SK-N-SH (cell line): Measurements from ENCODE around the gene DOCK3. TPM values are rescaled to one million over a fixed set of nuclear protein-coding genes. Genes with fewer than 3 reads are reported as not detected.

Source experiments
- CTCF ChIA-PET: fragments of 300-600, 350-600 bp; formaldehyde crosslinking; extraction: SDS; loops from one replicate; lab custom pipeline; 2021; lab: Yijun Ruan, JAX
- POLR2A ChIA-PET: fragments of 350-600 bp; sonication (Branson Sonifier 250); formaldehyde crosslinking; extraction: SDS; loops from one replicate; lab custom pipeline; 2020; ENCODE audit warnings: antibody characterized with exemption, inconsistent platforms; lab: Yijun Ruan, JAX
- DNase-seq: peaks from one replicate; pipeline ENCODE4 v3.0.0; 2012
- H2AFZ ChIP-seq: fragments of 200-600 bp; sonication (generic); 2 replicates; pipeline ENCODE4 v1.8.1; 2016; ENCODE audit warnings: antibody characterized with exemption, mild to moderate bottlenecking, low read depth
- H3F3A ChIP-seq: fragments of 200-600 bp; sonication (generic); replicated peaks from 2 replicates; pipeline ENCODE3; 2016; ENCODE audit warnings: antibody characterized with exemption, mild to moderate bottlenecking; ENCODE audit not compliant: insufficient read depth
- H3K27ac ChIP-seq, 2 experiments: fragments of 200-500 bp in 1 of 2; fragments of 200-600 bp in 1 of 2; sonication (Bioruptor generic) in 1 of 2; sonication (generic), shearing (Covaris generic) in 1 of 2; 2 replicates each; pipeline versions ENCODE4 v1.5.1 to v1.6.1; 2014 to 2016; ENCODE audit warnings: low read depth in 2 of 2, inconsistent platforms in 1 of 2, low read length in 1 of 2, mild to moderate bottlenecking in 1 of 2, mixed read lengths in 1 of 2
- H3K27me3 ChIP-seq: fragments of 200-600 bp; sonication (generic), shearing (Covaris generic); 2 replicates; pipeline ENCODE4 v1.6.1; 2016; ENCODE audit warnings: mixed run types; ENCODE audit not compliant: insufficient read depth
- H3K36me3 ChIP-seq, 2 experiments: fragments of 200-500 bp in 1 of 2; fragments of 200-600 bp in 1 of 2; sonication (Bioruptor generic) in 1 of 2; sonication (generic) in 1 of 2; replicated peaks in 1 of 2; 2 replicates each; pipeline versions ENCODE3 to v1.5.1; 2014 to 2016; ENCODE audit warnings: low read length in 1 of 2, mild to moderate bottlenecking in 1 of 2; ENCODE audit not compliant: insufficient read depth in 2 of 2, control insufficient read depth in 1 of 2
- H3K4me1 ChIP-seq, 2 experiments: fragments of 200-500 bp in 1 of 2; fragments of 200-600 bp in 1 of 2; sonication (Bioruptor generic) in 1 of 2; sonication (generic), shearing (Covaris generic) in 1 of 2; 2 replicates each; pipeline versions ENCODE4 v1.5.1 to v1.6.1; 2014 to 2016; ENCODE audit warnings: low read depth in 1 of 2, low read length in 1 of 2, mixed run types in 1 of 2; ENCODE audit not compliant: insufficient read depth in 2 of 2, control insufficient read depth in 1 of 2
- H3K4me2 ChIP-seq: fragments of 200-600 bp; sonication (generic), shearing (Covaris generic); 2 replicates; pipeline ENCODE4 v1.6.1; 2017; ENCODE audit warnings: mixed run types
- H3K4me3 ChIP-seq, 2 experiments: fragments of 200-500 bp in 1 of 2; fragments of 200-600 bp in 1 of 2; sonication (Bioruptor generic) in 1 of 2; sonication (generic), shearing (Covaris generic) in 1 of 2; 2 replicates each; pipeline versions ENCODE4 v1.5.1 to v1.8.1; 2014 to 2016; ENCODE audit warnings: low read depth in 2 of 2, inconsistent platforms in 1 of 2, low read length in 1 of 2, mild to moderate bottlenecking in 1 of 2, mixed read lengths in 1 of 2, moderate library complexity in 1 of 2
- H3K79me2 ChIP-seq: fragments of 200-600 bp; sonication (generic); 2 replicates; pipeline ENCODE4 v1.8.1; 2017; ENCODE audit warnings: mild to moderate bottlenecking; ENCODE audit not compliant: insufficient read depth
- H3K9ac ChIP-seq: fragments of 200-600 bp; sonication (generic); 2 replicates; pipeline ENCODE4 v1.6.1; 2017; ENCODE audit warnings: mixed run types
- H3K9me2 ChIP-seq: fragments of 200-600 bp; sonication (generic); 2 replicates; pipeline ENCODE4 v1.6.1; 2017; ENCODE audit warnings: mixed run types
- H3K9me3 ChIP-seq: fragments of 200-600 bp; sonication (generic); 2 replicates; pipeline ENCODE4 v1.6.1; 2017; ENCODE audit warnings: mixed run types, mild to moderate bottlenecking, moderate library complexity
- H4K20me1 ChIP-seq: fragments of 200-600 bp; sonication (generic); 2 replicates; pipeline ENCODE4 v1.6.1; 2017; ENCODE audit warnings: mild to moderate bottlenecking, mixed run types; ENCODE audit not compliant: insufficient read depth
- EP300 ChIP-seq, 2 experiments: IDR thresholded peaks; 2 replicates each; pipeline versions ENCODE4 v1.4.0 to v1.6.1; 2012; ENCODE audit warnings: borderline replicate concordance in 1 of 2, low read depth in 1 of 2, low read length in 1 of 2
- FOXM1 ChIP-seq: IDR thresholded peaks from 2 replicates; pipeline ENCODE4 v1.4.0; 2012; ENCODE audit warnings: low read depth, mild to moderate bottlenecking
- GABPA ChIP-seq: IDR thresholded peaks from 2 replicates; pipeline ENCODE4 v1.4.0; 2012; ENCODE audit warnings: low read depth, mild to moderate bottlenecking
- JUND ChIP-seq: IDR thresholded peaks from 2 replicates; pipeline ENCODE4 v1.4.0; 2012
- RAD21 ChIP-seq: IDR thresholded peaks from 2 replicates; pipeline ENCODE4 v1.6.1; 2012; ENCODE audit warnings: mild to moderate bottlenecking, low read length
- TCF12 ChIP-seq: IDR thresholded peaks from 2 replicates; pipeline ENCODE4 v1.4.0; 2012
- WGBS: methylation state at CpG from one replicate; pipeline ENCODE4 v1.1.6; 2017; ENCODE audit warnings: low lambda C conversion rate; 5-methylcytosine and 5-hydroxymethylcytosine counted together
- polyA plus RNA-seq, 3 experiments: library from polyadenylated mRNA; depleted of rRNA; stranded (reverse); fragments of >200 nt; gene quantifications; 2 replicates each; pipeline ENCODE4 v1.2.3, GENCODE V29; 2012
- small RNA-seq, 7 experiments: library from RNA; depleted of rRNA; stranded (forward); fragments of <200 nt; gene quantifications; one replicate each; pipeline ENCODE3, GENCODE V24; 2012
- TF ChIP-seq, protein P1 (sequence below): fragments of 150-350 bp; IDR thresholded peaks from 2 replicates; pipeline ENCODE4 v1.6.1; 2017; ENCODE audit warnings: antibody characterized with exemption, low read length, low read depth, borderline replicate concordance

The DOCK3 gene
- polyA plus RNA-seq, 1 of the 3 experiments (the other 2 are of a cell fraction): 0.05 TPM

DNA sequence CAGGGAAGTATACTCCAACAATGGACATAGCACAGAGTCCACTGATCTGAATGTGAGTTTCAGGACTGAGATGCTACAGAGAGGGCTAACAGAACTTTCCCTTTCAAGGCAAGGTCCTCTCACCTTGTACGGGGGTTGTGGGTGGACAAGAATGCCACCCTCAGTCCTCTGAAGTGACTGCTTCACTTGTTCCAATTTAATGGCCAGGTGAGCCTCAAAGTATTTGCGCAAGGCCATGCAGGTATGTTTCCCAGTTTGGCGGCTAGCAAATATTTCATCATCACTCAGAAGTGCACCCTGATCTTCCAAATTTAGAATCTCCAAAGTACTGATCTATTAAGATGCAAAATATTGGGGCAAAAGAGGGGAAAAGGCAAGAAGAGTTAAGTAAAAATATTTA is 754.4 kb downstream of the DOCK3 start:
- Histone ChIP-seq H3K4me1 (no peaks in the 10 kb centered on the region), H3K36me3 (peaks cover 35 to 48% of the 10 kb centered on the region in 2 experiments), H3K27ac (no peak overlapping the region), H3K4me3 (no peak overlapping the region), H3K27me3 (no peaks in the 10 kb centered on the region), H3F3A (no peaks in the 10 kb centered on the region), H3K9me3 (no peaks in the 10 kb centered on the region), H2AFZ (no peak overlapping the region), H4K20me1 (0 out of 2 replicates have a peak, but pooled peaks cover 1% of the 10 kb centered on the region), H3K79me2 (no peaks in the 10 kb centered on the region), H3K9me2 (no peaks in the 10 kb centered on the region), H3K9ac (no peak overlapping the region), H3K4me2 (no peak overlapping the region)
- ChIA-PET POLR2A (no interaction called here), CTCF (interaction anchor here (1.7 kb wide), 1 partner anchor 40 kb away, joined by 5 read pairs; no protein-coding TSS in a partner anchor)
- no peak for DNase-seq
- 100% methylated on average over 3 of the region's 3 CpGs for WGBS
- TF ChIP-seq GABPA: no peak
- no peak for TF ChIP-seq JUND
- TF ChIP-seq EP300 (IDR thresholded peaks at IDR 0.05; ENCODE audit: borderline replicate concordance in 1 of 2, low read depth in 1 of 2, low read length in 1 of 2): no peak
- TF ChIP-seq TCF12: no peak
- TF ChIP-seq, protein P1, sequence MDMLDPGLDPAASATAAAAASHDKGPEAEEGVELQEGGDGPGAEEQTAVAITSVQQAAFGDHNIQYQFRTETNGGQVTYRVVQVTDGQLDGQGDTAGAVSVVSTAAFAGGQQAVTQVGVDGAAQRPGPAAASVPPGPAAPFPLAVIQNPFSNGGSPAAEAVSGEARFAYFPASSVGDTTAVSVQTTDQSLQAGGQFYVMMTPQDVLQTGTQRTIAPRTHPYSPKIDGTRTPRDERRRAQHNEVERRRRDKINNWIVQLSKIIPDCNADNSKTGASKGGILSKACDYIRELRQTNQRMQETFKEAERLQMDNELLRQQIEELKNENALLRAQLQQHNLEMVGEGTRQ: no peak
- no peak for TF ChIP-seq FOXM1
- no peak for TF ChIP-seq RAD21

Small RNA genes within 50 kb of the gene (small RNA-seq; reads per million reads assigned to genes)
- 0 to 1.3 (median 0) reads per million in 7 experiments for gene MIR4787
- 0 to 5.8 (median 0) reads per million in 7 experiments for gene PPIAP69

Other genes with a start within 250 kb of the DOCK3 start
- 1.1 and 2.8 TPM in 2 replicates for gene CACNA2D2, start 171.3 kb upstream of the DOCK3 start, polyA plus RNA-seq (2012; rRNA removed)
- gene C3orf18, start 107.2 kb upstream of the DOCK3 start, polyA plus RNA-seq (2012; rRNA removed): 19.7 and 27.2 TPM in 2 replicates
- gene HEMK1, start 105.4 kb upstream of the DOCK3 start, polyA plus RNA-seq (2012; rRNA removed): 15.4 and 21.7 TPM in 2 replicates
- gene CISH, start 63.2 kb upstream of the DOCK3 start, polyA plus RNA-seq (2012; rRNA removed): 2.0 and 2.6 TPM in 2 replicates
- 29.4 and 35.6 TPM in 2 replicates for gene MAPKAPK3, start 57.8 kb upstream of the DOCK3 start, polyA plus RNA-seq (2012; rRNA removed)